Transverse colon (tissue), 4 donors: ENCODE measurements around the gene ANKFN1.

Source experiments
- CTCF ChIP-seq, 5 experiments: fragments of 200-600 bp in 3 of 5; fragments of 450-650 bp in 2 of 5; sonication (generic) in 3 of 5; IDR thresholded peaks; 1 replicate in 2 of 5; 2 replicates in 3 of 5; pipeline ENCODE4 v1.5.1; 2016 to 2017; ENCODE audit warnings: antibody characterized with exemption in 5 of 5, inconsistent platforms in 3 of 5, mild to moderate bottlenecking in 2 of 5, moderate library complexity in 1 of 5
- POLR2A ChIP-seq: fragments of 450-650 bp; IDR thresholded peaks from one replicate; pipeline ENCODE4 v1.6.1; 2016; ENCODE audit warnings: antibody characterized with exemption, mild to moderate bottlenecking, moderate library complexity
- POLR2AphosphoS5 ChIP-seq, 3 donors: sonication (generic); formaldehyde crosslinking; IDR thresholded peaks; one replicate each; pipeline ENCODE4 v1.6.1; 2016; ENCODE audit warnings: antibody characterized with exemption in 3 of 3

GRCh38 chr17:56217921-56218320 lies 64.6 kb downstream of the ANKFN1 start:
- TF ChIP-seq POLR2A (no peak), CTCF (IDR thresholded peaks at IDR 0.05) (no peak), POLR2AphosphoS5 (IDR thresholded peaks at IDR 0.05) (no peak)
